Panc1 (cell line): ENCODE measurements around the gene PLCD4. TPM values are rescaled to one million over a fixed set of nuclear protein-coding genes. Genes with fewer than 3 reads are reported as not detected.

Source experiments
- ATAC-seq: fragments of 200-7000 bp; cut with Tn5 transposase; 2 replicates; pipeline ENCODE4 v1.9.1; 2020; ENCODE audit warnings: mild to moderate bottlenecking, moderate library complexity
- BruUV-seq: library from RNA; stranded (reverse); fragments of 400-500 nt; replicated peaks from 2 replicates; lab custom pipeline; 2021; lab: Mats Ljungman, UMichigan
- CTCF ChIA-PET: fragments of 300-600 bp; sonication (Branson Sonifier 250); formaldehyde crosslinking; loops from one replicate; lab custom pipeline; 2022; ENCODE audit warnings: antibody characterized with exemption; lab: Charles Lee
- POLR2A ChIA-PET: fragments of 300-600 bp; sonication (Branson Sonifier 250); formaldehyde crosslinking; loops from one replicate; lab custom pipeline; 2022; ENCODE audit warnings: antibody characterized with exemption; lab: Charles Lee
- DNase-seq: peaks from one replicate; pipeline ENCODE4 v3.0.0-alpha.2; 2010; ENCODE audit warnings: low read depth, low spot score
- H3K27ac ChIP-seq: 2 replicates; pipeline ENCODE4 v1.5.1; 2011; ENCODE audit warnings: mild to moderate bottlenecking, low read length, inconsistent platforms
- H3K27me3 ChIP-seq: fragments of 200-500 bp; sonication (Bioruptor generic); 2 replicates; pipeline ENCODE4 v1.6.0; 2014; ENCODE audit warnings: low read length, inconsistent platforms; ENCODE audit not compliant: control insufficient read depth, insufficient read depth
- H3K36me3 ChIP-seq: fragments of 200-500 bp; sonication (Bioruptor generic); 2 replicates; pipeline ENCODE4 v1.5.1; 2014; ENCODE audit warnings: inconsistent platforms, mild to moderate bottlenecking, low read length, moderate library complexity; ENCODE audit not compliant: control insufficient read depth, insufficient read depth
- H3K4me1 ChIP-seq: 2 replicates; pipeline ENCODE4 v1.5.1; 2011; ENCODE audit warnings: inconsistent platforms, mild to moderate bottlenecking, low read length, moderate library complexity; ENCODE audit not compliant: control insufficient read depth, insufficient read depth
- H3K4me3 ChIP-seq, 2 experiments: 2 replicates each; pipeline ENCODE4 v1.5.1; 2011 to 2012; ENCODE audit warnings: low read depth in 2 of 2, low read length in 2 of 2, mild to moderate bottlenecking in 2 of 2, inconsistent platforms in 1 of 2, moderate library complexity in 1 of 2
- H3K9me3 ChIP-seq: fragments of 200-500 bp; sonication (Bioruptor generic); 2 replicates; pipeline ENCODE4 v1.5.1; 2014; ENCODE audit warnings: low read depth, mild to moderate bottlenecking, inconsistent platforms, low read length, moderate library complexity; ENCODE audit not compliant: control insufficient read depth, insufficient read depth
- CTCF ChIP-seq: fragments of 450-650 bp; IDR thresholded peaks from 2 replicates; pipeline ENCODE4 v1.5.1; 2017; ENCODE audit warnings: mild to moderate bottlenecking
- POLR2AphosphoS5 ChIP-seq: IDR thresholded peaks from 2 replicates; pipeline ENCODE4 v1.6.1; 2012; ENCODE audit warnings: mild to moderate bottlenecking, low read depth, low read length, moderate library complexity
- REST ChIP-seq, 2 experiments: IDR thresholded peaks; 2 replicates each; pipeline ENCODE4 v1.6.1; 2011 to 2012; ENCODE audit warnings: low read depth in 2 of 2, control low read depth in 1 of 2, low read length in 1 of 2, mild to moderate bottlenecking in 1 of 2, moderate library complexity in 1 of 2; ENCODE audit not compliant: insufficient read depth in 1 of 2
- SIN3A ChIP-seq: IDR thresholded peaks from 2 replicates; pipeline ENCODE4 v1.6.1; 2012; ENCODE audit warnings: low read depth, mild to moderate bottlenecking, low read length, moderate library complexity, borderline replicate concordance; ENCODE audit not compliant: insufficient read depth
- TCF7L2 ChIP-seq: IDR thresholded peaks from 2 replicates; pipeline ENCODE4 v1.6.1; 2011; ENCODE audit warnings: mild to moderate bottlenecking, low read depth, low read length, inconsistent platforms
- in situ Hi-C: cut with HindIII; loops from 2 replicates; pipeline ENCODE4 v1.10.0; 2016; ENCODE audit warnings: low sequenced_read_pairs, low pct_unique_long_range_greater_than_20kb
- intact Hi-C: fragments of 100-400 bp; cut with micrococcal nuclease; formaldehyde crosslinking; loops from one replicate; pipeline ENCODE4 v1.10.0; 2022; ENCODE audit not compliant: unreplicated experiment
- total RNA-seq: library from RNA; stranded (reverse); gene quantifications from one replicate; pipeline ENCODE4 v1.2.1, GENCODE V29; 2021; ENCODE audit not compliant: unreplicated experiment

The PLCD4 gene
- total RNA-seq, 1 experiment from 2014 or later: 12.9 TPM

- POLR2A ChIA-PET: no interaction called here
- intact Hi-C loops: no loop called here
- no peak overlapping the region for H3K4me3 ChIP-seq
- H3K27me3 ChIP-seq: no peaks in the 10 kb centered on the region
- TF ChIP-seq SIN3A: no peak
- TF ChIP-seq POLR2AphosphoS5: no peak
- TF ChIP-seq TCF7L2: no peak
- no peak for TF ChIP-seq CTCF
- no peak for TF ChIP-seq REST (IDR thresholded peaks at IDR 0.05; ENCODE audit: insufficient read depth in 1 of 2, low read depth in 2 of 2, low read length in 1 of 2)
- no peak for ATAC-seq
- no peaks in the 10 kb centered on the region for H3K9me3 ChIP-seq
- DNase-seq: no peak
- no peak overlapping the region for H3K27ac ChIP-seq
- BruUV-seq: no TSS peak
- CTCF ChIA-PET: interaction anchor here (0.6 kb wide), 1 partner anchor 183 kb away, joined by 5 read pairs; no protein-coding TSS in a partner anchor
- in situ Hi-C loops: no loop called here
- H3K4me1 ChIP-seq: no peaks in the 10 kb centered on the region
- H3K36me3 ChIP-seq: no peaks in the 10 kb centered on the region
Observed at GRCh38 chr2:218626369-218626768, 18.7 kb downstream of the PLCD4 start.

- Histone ChIP-seq H3K4me3 (no peak overlapping the region), H3K4me1 (no peaks in the 10 kb centered on the region; the same call in 1 of the 2 replicates), H3K27me3 (no peaks in the 10 kb centered on the region), H3K9me3 (no peaks in the 10 kb centered on the region), H3K36me3 (no peaks in the 10 kb centered on the region), H3K27ac (no peak overlapping the region)
- ATAC-seq: no peak
- TF ChIP-seq REST (IDR thresholded peaks at IDR 0.05; ENCODE audit: insufficient read depth in 1 of 2, low read depth in 2 of 2, low read length in 1 of 2): no peak
- no peak for TF ChIP-seq CTCF
- TF ChIP-seq TCF7L2: no peak
- TF ChIP-seq POLR2AphosphoS5: no peak
- no peak for TF ChIP-seq SIN3A
- intact Hi-C loops (no loop called here), in situ Hi-C loops (no loop called here)
- CTCF ChIA-PET: interaction anchor here (0.6 kb wide), 1 partner anchor 651 kb away, joined by 3 read pairs; no protein-coding TSS in a partner anchor
- no TSS peak for BruUV-seq
- POLR2A ChIA-PET: no interaction called here
- DNase-seq: no peak
Observed at GRCh38 chr2:218627939-218628338, 20.2 kb downstream of the PLCD4 start.
